Activated T-helper 1 cell treated with Interleukin-2 at 50 U/mL for 16 hours (primary cell): ENCODE data around the gene ARL6IP6.

Source experiments
- DNase-seq: peaks from one replicate; pipeline ENCODE4 v3.0.0-alpha.2; 2020; ENCODE audit warnings: low read depth

Gene ARL6IP6

DNA sequence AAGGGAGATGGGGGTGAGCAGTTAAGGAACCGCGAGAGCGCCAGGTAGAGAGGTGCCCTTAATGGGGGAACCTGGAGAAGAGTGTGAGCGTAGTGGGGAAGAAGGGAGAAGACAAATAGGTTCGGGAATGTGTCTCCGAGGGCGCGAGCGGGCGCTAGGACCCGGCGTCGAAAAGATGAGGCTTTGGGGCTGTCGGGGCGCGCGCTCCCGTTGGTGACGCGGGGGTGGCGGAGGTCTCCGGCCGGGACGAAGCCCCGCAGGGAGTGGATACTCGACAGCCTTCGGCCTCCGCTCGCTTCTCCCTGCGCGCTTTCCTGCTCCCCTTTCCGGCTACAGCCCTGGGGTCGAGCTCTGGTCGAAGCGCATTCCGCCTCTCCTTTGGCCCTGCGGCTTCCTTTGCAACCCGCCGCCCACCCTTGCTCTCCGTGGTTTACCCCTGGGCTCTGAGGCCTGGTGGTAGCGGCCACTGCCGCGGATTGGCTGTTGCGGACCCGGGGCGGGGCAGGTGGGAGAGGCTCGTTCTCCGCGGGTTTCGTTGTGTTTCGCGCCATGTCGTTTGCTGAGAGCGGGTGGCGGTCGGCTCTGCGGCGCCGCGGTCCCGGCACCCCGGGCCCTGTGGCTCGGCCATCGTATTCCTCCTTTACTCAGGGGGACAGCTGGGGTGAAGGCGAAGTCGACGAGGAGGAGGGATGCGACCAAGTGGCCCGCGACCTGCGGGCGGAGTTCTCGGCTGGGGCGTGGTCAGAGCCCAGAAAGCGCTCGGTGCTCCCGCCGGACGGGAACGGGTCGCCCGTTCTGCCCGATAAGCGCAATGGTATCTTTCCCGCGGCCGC is at the start of gene ARL6IP6:
Gene ARL6IP6, plus strand, starts transcription at position 545 of the 833 bp plus-strand sequence. Its CDS starts 5 bp downstream, at position 550.
- DNase-seq = peak; percentile 88

- no peak for DNase-seq
Observed at GRCh38 chr2:152674334-152674733, 44.1 kb upstream of the ARL6IP6 start.

GRCh38 chr2:152676461-152676860 is 42.0 kb upstream of the ARL6IP6 start:
- no peak for DNase-seq

GRCh38 chr2:152678808-152679207 is 39.6 kb upstream of the ARL6IP6 start:
- DNase-seq = no peak

- no peak for DNase-seq
Observed at GRCh38 chr2:152682663-152683062, 35.8 kb upstream of the ARL6IP6 start.

DNA sequence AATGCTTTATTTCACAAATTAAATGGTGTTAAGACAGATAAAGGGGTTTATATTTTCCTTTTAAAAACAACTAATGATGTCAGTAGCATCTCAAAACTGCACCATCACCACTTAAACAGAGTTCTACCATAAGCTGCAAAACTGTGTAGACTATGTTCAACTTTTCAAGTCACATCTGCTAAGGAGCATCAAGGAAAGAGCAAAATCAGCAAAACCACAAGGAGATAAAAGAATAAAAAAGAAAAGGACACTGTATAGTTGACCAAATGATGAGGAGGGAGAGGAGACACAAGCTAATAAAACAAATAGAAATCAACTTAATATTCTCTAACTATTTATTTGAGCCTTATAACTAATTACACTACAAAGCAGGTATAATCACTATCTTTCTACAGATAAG is 35.0 kb upstream of the ARL6IP6 start:
- no peak for DNase-seq

- DNase-seq = no peak
Observed at GRCh38 chr2:152686321-152686720, 32.1 kb upstream of the ARL6IP6 start.

GRCh38 chr2:152693033-152693432 is 25.4 kb upstream of the ARL6IP6 start:
- no peak for DNase-seq

DNA sequence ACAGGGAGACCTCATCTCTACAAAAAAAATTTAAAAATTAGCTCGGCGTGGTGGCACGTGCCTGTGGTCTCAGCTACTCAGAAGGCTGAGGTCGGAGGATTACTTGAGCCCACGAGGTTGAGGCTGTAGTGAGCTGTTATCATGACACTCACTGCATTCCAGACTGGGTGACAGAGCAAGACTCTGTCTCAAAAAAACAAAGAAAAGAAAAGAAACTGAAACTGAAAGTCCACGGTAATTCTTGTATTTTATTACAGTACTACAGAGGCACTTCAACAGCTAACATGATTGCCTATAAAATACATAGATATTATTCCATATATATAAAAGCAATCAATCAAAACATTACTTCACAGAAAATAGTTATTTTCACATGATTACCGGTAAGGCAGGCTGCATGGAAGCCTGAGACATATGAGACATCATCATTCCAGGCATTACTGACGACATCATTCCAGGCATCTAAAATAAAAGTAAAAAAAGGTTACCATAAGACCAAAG is 24.2 kb upstream of the ARL6IP6 start:
- no peak for DNase-seq

- no peak for DNase-seq
Observed at GRCh38 chr2:152695763-152696162, 22.7 kb upstream of the ARL6IP6 start.

DNA sequence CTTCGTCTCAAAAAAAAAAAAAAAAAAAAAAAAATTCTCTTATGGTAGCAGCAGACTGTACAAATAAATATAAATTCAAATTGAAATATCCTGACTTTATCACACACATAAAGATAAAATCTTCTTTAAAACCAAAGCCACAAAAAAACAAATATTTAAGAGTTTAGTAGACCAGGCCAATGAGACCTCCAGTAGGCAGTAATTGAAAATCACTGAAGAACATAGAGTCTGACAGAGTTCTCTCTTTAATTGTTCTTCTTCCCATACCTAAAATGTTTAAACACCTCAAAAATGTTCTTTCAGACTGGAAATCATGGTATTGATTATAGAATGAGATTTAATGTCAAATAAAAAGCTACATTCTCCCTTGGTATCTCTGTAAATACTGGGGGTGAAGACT is 21.9 kb upstream of the ARL6IP6 start:
- no peak for DNase-seq

- DNase-seq = no peak
Observed at GRCh38 chr2:152701198-152701597, 17.2 kb upstream of the ARL6IP6 start.

GRCh38 chr2:152706477-152707021 is 11.9 kb upstream of the ARL6IP6 start:
- DNase-seq = no peak

DNA sequence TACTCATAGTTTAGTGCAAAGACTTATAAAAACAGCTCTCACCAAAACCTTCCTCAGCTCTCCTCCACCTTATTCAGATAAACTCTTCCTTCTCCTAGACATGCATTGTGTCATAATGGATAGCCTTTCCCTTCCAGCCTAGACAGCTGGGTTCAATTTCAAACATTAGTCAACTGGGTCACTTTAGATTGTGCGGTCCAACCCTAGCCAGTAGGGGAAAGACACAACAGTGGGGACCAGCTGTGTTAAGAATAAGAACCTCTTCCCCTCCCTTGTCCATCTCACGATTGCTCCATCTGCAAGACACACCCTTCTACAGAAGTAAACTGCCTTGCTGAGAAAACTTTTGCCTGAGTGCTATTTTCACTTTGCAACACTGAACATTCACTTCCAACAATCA is 9.7 kb upstream of the ARL6IP6 start:
- no peak for DNase-seq

DNA sequence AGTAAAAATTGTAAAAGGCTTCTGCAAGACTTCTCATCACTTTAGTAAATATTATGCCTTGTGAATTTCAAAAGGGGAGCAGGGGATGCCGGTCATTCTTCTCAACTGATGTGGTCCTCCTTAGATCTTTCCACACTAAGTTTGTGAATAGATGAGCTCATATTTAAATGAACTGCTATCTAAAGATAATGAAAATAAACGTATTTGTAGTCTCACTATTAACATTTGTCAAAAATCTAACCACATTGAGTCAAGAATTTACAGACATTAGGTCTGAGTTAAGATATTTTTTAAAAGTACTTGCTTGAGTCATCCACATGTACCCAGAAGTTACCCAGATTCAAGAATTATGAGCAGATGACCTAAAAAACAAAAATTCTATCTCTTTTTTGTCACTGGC is 7.7 kb upstream of the ARL6IP6 start:
- no peak for DNase-seq

DNA sequence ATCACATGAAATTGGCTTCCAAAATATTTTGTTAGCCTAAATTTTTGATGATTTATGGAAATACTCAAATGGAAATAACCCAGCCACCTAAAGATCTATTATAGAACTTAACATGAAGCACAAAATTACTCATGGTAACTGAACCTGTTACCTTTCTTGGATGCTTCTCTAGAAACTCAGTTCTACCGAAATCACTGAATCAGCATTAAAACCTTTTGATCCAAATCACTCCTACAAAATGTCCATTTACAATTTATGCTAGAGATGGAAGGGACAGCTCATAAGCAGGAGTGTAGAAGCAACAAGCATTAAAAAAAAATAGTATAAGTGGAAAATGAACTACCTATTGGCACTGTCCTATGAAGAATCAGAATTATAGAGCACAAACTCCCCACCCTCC is 3.3 kb upstream of the ARL6IP6 start:
- DNase-seq = no peak

- DNase-seq = no peak
Observed at GRCh38 chr2:152715854-152716428, 2.5 kb upstream of the ARL6IP6 start.

DNA sequence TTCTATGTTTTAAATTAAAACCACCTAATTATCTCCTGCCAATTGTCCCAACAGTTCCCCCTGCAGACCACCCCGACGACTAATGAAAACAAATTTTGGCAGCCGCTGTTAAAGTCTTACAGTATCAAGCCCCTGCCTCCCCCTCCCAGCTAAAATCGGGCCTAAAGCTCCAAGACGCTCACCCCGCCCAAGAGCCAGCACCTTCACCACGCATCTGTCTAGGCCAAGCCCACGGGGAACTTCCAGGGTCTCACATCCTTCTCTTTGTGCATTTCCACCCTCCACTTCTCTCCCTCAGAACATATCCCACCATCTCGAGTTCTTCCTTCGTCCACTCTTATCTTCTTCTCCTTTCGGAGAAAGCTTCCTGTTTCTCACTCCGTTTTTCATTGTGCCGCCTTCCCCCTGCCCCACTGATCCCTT is 1.6 kb upstream of the ARL6IP6 start:
- no peak for DNase-seq

- peak; percentile 97 for DNase-seq
Observed at GRCh38 chr2:152717228-152718075, 968 bp upstream of the ARL6IP6 start, which contains the start of gene PRPF40A. Gene PRPF40A, minus strand, starts transcription at chr2:152717461. Its CDS starts 22 bp downstream, at chr2:152717439.

- DNase-seq = no peak
Observed at GRCh38 chr2:152718909-152719645, 657 bp downstream of the ARL6IP6 start.

DNA sequence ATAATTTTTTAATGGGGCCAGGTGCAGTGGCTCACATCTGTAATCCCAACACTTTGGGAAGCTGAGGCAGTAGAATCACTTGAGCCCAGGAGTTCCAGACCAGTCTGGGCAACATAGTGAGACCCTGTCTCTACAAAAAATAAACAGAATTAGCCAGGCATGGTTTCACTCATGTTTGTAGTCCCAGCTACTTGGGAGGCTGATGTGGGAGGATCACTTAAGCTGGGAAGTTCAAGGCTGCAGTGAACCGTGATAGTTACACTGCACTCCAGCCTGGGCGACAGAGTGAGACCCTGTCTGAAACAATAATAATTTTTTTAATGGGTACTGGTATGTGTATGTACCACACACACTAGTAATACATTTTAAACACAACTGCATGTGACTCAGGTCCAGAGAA is 2.4 kb downstream of the ARL6IP6 start:
- no peak for DNase-seq
